ENCODE measurements around the gene CMTM8. TPM values are rescaled to one million over a fixed set of nuclear protein-coding genes. Genes with fewer than 3 reads are reported as not detected.

The CMTM8 gene
- total and polyA plus RNA-seq, 10 of the 15 experiments (the other 5 are each of a cell fraction or from before 2014, with no cell fraction given), result 0.11 to 0.23 TPM; not detected in 8

- no peak for ATAC-seq
- TF ChIP-seq IRF5 (IDR thresholded peaks at IDR 0.05; ENCODE audit: borderline replicate concordance), result no peak
- TF ChIP-seq SREBF1 (IDR thresholded peaks at IDR 0.05; ENCODE audit: low read length), result no peak
- no peak for TF ChIP-seq SMAD1 (IDR thresholded peaks at IDR 0.05; ENCODE audit: low read depth, partially characterized antibody)
- no peak for TF ChIP-seq FOXM1 (IDR thresholded peaks at IDR 0.05; ENCODE audit: low read depth, low read length)
- no peak for TF ChIP-seq CREB1 (IDR thresholded peaks at IDR 0.05; ENCODE audit: low read depth)
- TF ChIP-seq PBX3 (IDR thresholded peaks at IDR 0.05; ENCODE audit: insufficient replicate concordance, low read depth, low read length), result no peak
- no peak for TF ChIP-seq STAT1 (conservative IDR thresholded peaks at IDR 0.05)
- no peak for TF ChIP-seq NKRF (conservative IDR thresholded peaks at IDR 0.05)
- TF ChIP-seq CBX3 (IDR thresholded peaks at IDR 0.05; ENCODE audit: borderline replicate concordance, low read depth), result no peak
- TF ChIP-seq ZNF592 (IDR thresholded peaks at IDR 0.05), result no peak
- TF ChIP-seq E4F1 (IDR thresholded peaks at IDR 0.05; ENCODE audit: borderline replicate concordance, partially characterized antibody), result no peak
- no peak for TF ChIP-seq CBX5 (IDR thresholded peaks at IDR 0.05; ENCODE audit: low read depth)
Measured at GRCh38 chr3:32297366-32297765, 58.9 kb downstream of the CMTM8 start.

More at GRCh38 chr3:32297366-32297765, 58.9 kb downstream of the CMTM8 start:
- SMC1A ChIA-PET (ENCODE audit: uncharacterized antibody, unreplicated experiment), result interaction anchor here (0.6 to 4.0 kb wide), 10 partner anchors 11 to 1061 kb away, joined by 3 to 23 read pairs (median 4); no protein-coding TSS in a partner anchor
- Histone ChIP-seq H3K4me2 (ENCODE audit: control insufficient read depth, insufficient read depth) (no peak overlapping the region), H4K20me1 (ENCODE audit: control insufficient read depth, insufficient read depth) (no peaks in the 10 kb centered on the region), H2AFZ (ENCODE audit: control insufficient read depth, low read depth, low read length) (no peak overlapping the region), H3K4me3 (no peak overlapping the region), H3K79me2 (ENCODE audit: control insufficient read depth, insufficient read depth, low read length) (no peaks in the 10 kb centered on the region), H3K4me1 (ENCODE audit: control insufficient read depth, insufficient read depth, low read length) (no peaks in the 10 kb centered on the region), H3K27me3 (replicated peaks in 1 of 2; ENCODE audit: control insufficient read depth in 2 of 2, insufficient read depth in 2 of 2, low read length in 1 of 2) (no peaks in the 10 kb centered on the region; a peak in 1 of 4 replicates), H3K9me3 (replicated peaks; ENCODE audit: control insufficient read depth, insufficient read depth, low read length) (no peaks in the 10 kb centered on the region), H3K9ac (ENCODE audit: control insufficient read depth, insufficient read depth, low read length) (no peak overlapping the region), H3K36me3 (ENCODE audit: control insufficient read depth in 2 of 2, insufficient read depth in 2 of 2, low read length in 1 of 2) (no peaks in the 10 kb centered on the region), H3K27ac (ENCODE audit: control insufficient read depth, insufficient read depth) (no peak overlapping the region)
- in situ Hi-C loops (cut with MboI) (loop anchor here (5.0 to 10.0 kb wide), 2 partner anchors 175 to 367 kb away; no protein-coding TSS in a partner anchor), intact Hi-C loops (cut with micrococcal nuclease; ENCODE audit: unreplicated experiment) (loop anchor here (2.0 to 10.0 kb wide), 6 partner anchors 35 to 367 kb away; no protein-coding TSS in a partner anchor)
- BruUV-seq (replicated peaks), result no TSS peak
- POLR2A ChIA-PET, result interaction anchor here (0.6 kb wide), 3 partner anchors 78 to 276 kb away, joined by 3 to 6 read pairs (median 4); no protein-coding TSS in a partner anchor
- 76% methylated on average over 5 of the region's 5 CpGs for WGBS (ENCODE audit: insufficient coverage, insufficient replicate concordance, low lambda C conversion rate, missing lambda C conversion rate)
- CTCF ChIA-PET, result interaction anchor here (0.8 to 4.5 kb wide), 11 partner anchors 7 to 172 kb away, joined by 3 to 25 read pairs (median 5); no protein-coding TSS in a partner anchor
- RAD21 ChIA-PET (ENCODE audit: unreplicated experiment), result interaction anchor here (0.6 to 6.6 kb wide), 8 partner anchors 10 to 503 kb away, joined by 3 to 35 read pairs (median 4); no protein-coding TSS in a partner anchor
- no peak for FAIRE-seq
- no peak for DNase-seq (ENCODE audit: low read depth, low spot score)
